GM12864 (cell line): ENCODE measurements around the gene SAMSN1.

Experiments used
- DNase-seq: peaks from one replicate; pipeline ENCODE4 v3.0.0-alpha.2; 2011; ENCODE audit warnings: low read depth
- H3K4me3 ChIP-seq: 2 replicates; pipeline ENCODE4 v1.5.1; 2011; ENCODE audit warnings: mild to moderate bottlenecking, low read depth, low read length, control low read depth
- TF ChIP-seq, protein P1 (sequence below): IDR thresholded peaks from 2 replicates; pipeline ENCODE4 v1.5.1; 2011; ENCODE audit warnings: low read depth, mild to moderate bottlenecking, moderate library complexity, low read length, control low read depth, inconsistent platforms; ENCODE audit errors: missing control alignments

SAMSN1 gene

GRCh38 chr21:14567331-14568279 lies 21.5 kb upstream of the SAMSN1 start:
- TF ChIP-seq, protein P1, sequence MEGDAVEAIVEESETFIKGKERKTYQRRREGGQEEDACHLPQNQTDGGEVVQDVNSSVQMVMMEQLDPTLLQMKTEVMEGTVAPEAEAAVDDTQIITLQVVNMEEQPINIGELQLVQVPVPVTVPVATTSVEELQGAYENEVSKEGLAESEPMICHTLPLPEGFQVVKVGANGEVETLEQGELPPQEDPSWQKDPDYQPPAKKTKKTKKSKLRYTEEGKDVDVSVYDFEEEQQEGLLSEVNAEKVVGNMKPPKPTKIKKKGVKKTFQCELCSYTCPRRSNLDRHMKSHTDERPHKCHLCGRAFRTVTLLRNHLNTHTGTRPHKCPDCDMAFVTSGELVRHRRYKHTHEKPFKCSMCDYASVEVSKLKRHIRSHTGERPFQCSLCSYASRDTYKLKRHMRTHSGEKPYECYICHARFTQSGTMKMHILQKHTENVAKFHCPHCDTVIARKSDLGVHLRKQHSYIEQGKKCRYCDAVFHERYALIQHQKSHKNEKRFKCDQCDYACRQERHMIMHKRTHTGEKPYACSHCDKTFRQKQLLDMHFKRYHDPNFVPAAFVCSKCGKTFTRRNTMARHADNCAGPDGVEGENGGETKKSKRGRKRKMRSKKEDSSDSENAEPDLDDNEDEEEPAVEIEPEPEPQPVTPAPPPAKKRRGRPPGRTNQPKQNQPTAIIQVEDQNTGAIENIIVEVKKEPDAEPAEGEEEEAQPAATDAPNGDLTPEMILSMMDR: no peak
- H3K4me3 ChIP-seq: no peak overlapping the region
- DNase-seq: no peak

DNA sequence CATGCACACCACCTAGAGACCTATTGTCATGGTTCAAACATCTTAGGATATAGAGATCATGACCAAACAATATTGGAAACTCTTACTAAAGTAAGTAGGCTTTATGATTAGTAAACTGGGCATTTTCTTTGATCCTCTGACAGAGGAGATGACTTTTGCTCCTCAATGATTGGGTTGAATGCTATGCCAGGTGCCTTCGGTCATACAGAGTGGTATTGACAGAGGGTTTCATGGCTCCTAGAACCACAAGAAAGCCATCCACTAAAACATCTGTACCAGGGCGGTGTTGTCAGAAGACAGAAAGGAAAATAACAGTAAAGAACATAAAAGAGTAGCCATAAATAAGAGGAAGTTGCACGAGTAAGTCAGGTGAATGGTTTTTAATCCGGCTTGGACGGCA lies 20.8 kb upstream of the SAMSN1 start:
- H3K4me3 ChIP-seq: no peak overlapping the region
- DNase-seq: no peak
- TF ChIP-seq, protein P1: no peak

DNA sequence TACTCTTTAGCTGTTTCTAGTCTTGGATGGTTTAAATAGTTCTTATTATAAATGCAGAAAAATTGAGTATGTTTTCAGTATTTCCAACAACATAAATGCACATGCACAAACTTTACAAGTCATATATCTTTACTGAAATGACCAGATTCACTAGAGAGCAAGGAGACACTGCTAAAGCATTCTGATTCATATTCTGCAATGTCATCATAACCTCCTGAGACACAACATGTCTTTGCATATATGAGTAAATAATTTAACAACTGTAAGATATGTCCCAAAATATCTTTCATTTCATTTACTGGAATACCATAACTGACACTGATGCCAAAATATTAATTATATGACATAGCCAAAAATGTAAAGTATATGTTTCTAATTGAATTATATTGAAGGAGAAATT lies 16.8 kb upstream of the SAMSN1 start:
- no peak for DNase-seq
- TF ChIP-seq, protein P1: no peak

DNA sequence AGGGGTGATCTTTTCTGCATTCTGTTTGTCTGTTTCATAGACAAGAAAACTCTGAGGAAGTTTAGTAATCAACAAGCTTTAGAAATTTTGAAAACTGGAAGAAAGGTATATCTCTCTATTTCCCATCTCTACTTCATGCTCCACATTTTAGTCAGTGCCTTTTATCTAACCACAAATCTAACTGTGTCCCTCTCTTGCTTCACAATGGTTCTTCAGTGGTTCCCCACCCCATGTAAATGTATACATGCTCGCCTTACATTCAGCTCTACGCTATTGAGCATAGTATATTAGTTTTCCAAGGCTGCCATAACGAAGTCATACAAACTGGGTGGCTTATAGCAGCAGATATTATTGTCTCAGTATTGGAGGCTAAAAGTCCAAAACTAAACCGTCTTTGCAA lies 14.4 kb upstream of the SAMSN1 start:
- TF ChIP-seq, protein P1: no peak
- H3K4me3 ChIP-seq: no peak overlapping the region
- DNase-seq: no peak

More for the DNA sequence above, 16.8 kb upstream of the SAMSN1 start:
- H3K4me3 ChIP-seq: no peak overlapping the region

- H3K4me3 ChIP-seq: no peak overlapping the region
- TF ChIP-seq, protein P1: no peak
- DNase-seq: no peak
Measured at GRCh38 chr21:14560139-14560538, 14.0 kb upstream of the SAMSN1 start.

- DNase-seq: no peak
- TF ChIP-seq, protein P1: no peak
- H3K4me3 ChIP-seq: no peak overlapping the region
Measured at GRCh38 chr21:14559102-14559501, 13.0 kb upstream of the SAMSN1 start.

DNA sequence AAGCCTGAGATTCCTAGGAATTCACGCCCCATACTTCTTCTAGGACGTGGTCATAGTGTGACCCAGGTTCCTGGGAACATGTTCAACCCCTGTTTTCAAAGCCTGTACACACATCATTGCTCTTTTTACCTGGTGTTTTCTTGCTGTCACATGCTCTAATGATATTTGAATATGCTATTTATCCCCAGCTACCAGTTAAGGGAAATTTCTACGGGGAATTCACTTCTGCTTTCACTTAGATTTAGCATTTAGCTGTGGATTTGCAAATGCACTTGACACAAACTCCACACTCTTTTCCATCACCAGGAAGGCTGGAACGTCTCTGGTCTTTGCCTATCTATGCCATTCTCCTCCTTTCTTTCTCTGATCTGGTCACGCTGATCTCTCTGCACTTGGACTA lies 11.3 kb upstream of the SAMSN1 start:
- TF ChIP-seq, protein P1: no peak
- no peak overlapping the region; the same call in 1 of the 2 replicates for H3K4me3 ChIP-seq
- DNase-seq: no peak
